ENCODE data around the gene USP5.

Gene USP5

GRCh38 chr12:6843118-6843902 is 8.6 kb upstream of the USP5 start:
- DNase-seq = no peak
- no peaks in the 10 kb centered on the region for H3K9me3 Mint-ChIP-seq

DNA sequence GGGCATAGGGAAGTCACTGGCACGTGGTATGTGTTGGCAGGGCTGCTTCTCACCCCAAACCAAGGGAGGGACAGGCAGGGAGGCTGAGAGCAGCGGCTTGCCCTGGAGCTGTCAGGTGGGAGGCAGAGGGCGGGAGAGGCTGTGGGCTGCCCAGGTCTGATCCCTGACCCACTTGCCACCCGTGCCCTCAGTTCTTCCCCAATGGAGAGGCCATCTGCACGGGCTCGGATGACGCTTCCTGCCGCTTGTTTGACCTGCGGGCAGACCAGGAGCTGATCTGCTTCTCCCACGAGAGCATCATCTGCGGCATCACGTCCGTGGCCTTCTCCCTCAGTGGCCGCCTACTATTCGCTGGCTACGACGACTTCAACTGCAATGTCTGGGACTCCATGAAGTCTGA is 6.6 kb upstream of the USP5 start:
- H3K27me3 Mint-ChIP-seq = no peaks in the 10 kb centered on the region
- H3K36me3 Mint-ChIP-seq (ENCODE audit: low read depth) = peaks cover 34% of the 10 kb centered on the region
- H3K4me1 Mint-ChIP-seq (ENCODE audit: low read depth) = peaks cover 9% of the 10 kb centered on the region
- no peak overlapping the region for H3K27ac Mint-ChIP-seq
- H3K4me3 Mint-ChIP-seq = no peak overlapping the region
- no peaks in the 10 kb centered on the region for H3K9me3 Mint-ChIP-seq
- no peak for DNase-seq

More at GRCh38 chr12:6843118-6843902, 8.6 kb upstream of the USP5 start:
- no peak overlapping the region for H3K4me3 Mint-ChIP-seq
- H3K4me1 Mint-ChIP-seq (ENCODE audit: low read depth) = no peaks in the 10 kb centered on the region
- no peaks in the 10 kb centered on the region for H3K27me3 Mint-ChIP-seq
- H3K36me3 Mint-ChIP-seq (ENCODE audit: low read depth) = peaks cover 20% of the 10 kb centered on the region
- H3K27ac Mint-ChIP-seq = no peak overlapping the region

- peaks cover 39% of the 10 kb centered on the region for H3K36me3 Mint-ChIP-seq (ENCODE audit: low read depth)
- peaks cover 14% of the 10 kb centered on the region for H3K4me1 Mint-ChIP-seq (ENCODE audit: low read depth)
- H3K4me3 Mint-ChIP-seq = no peak overlapping the region
- no peak for DNase-seq
- H3K27me3 Mint-ChIP-seq = no peaks in the 10 kb centered on the region
- H3K9me3 Mint-ChIP-seq = no peaks in the 10 kb centered on the region
- H3K27ac Mint-ChIP-seq = no peak overlapping the region
Measured at GRCh38 chr12:6846316-6846869, 5.6 kb upstream of the USP5 start.

- no peaks in the 10 kb centered on the region for H3K9me3 Mint-ChIP-seq
- no peak overlapping the region for H3K4me3 Mint-ChIP-seq
- H3K36me3 Mint-ChIP-seq (ENCODE audit: low read depth) = peaks cover 47% of the 10 kb centered on the region
- no peaks in the 10 kb centered on the region for H3K27me3 Mint-ChIP-seq
- H3K27ac Mint-ChIP-seq = no peak overlapping the region
- peaks cover 17% of the 10 kb centered on the region for H3K4me1 Mint-ChIP-seq (ENCODE audit: low read depth)
- DNase-seq = no peak
Measured at GRCh38 chr12:6847676-6848075, 4.3 kb upstream of the USP5 start.

DNA sequence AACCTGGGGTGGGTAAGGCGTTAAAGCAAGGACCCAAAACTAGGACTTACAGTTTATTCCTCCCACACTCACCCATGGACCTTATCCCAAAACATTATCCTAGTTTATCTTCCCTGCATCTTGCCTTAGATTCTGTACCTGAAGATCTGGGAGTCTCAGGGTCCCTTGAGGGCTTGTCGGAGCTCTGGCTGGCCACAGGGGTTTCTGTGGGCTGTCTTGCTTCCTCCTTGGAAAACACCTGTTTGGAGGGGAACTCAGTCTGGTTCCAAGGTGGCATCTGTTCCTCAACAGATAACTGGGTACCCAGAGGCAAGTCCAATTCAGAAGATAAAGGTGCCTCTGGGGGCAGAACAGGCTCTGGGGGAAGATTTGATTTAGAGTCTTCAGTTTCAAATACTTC is 2.5 kb upstream of the USP5 start:
- Mint-ChIP-seq H3K27ac (peak overlapping the region; percentile 72), H3K27me3 (no peaks in the 10 kb centered on the region), H3K4me3 (peak overlapping the region; percentile 89), H3K9me3 (no peaks in the 10 kb centered on the region), H3K4me1 (ENCODE audit: low read depth) (peaks cover 32% of the 10 kb centered on the region), H3K36me3 (ENCODE audit: low read depth) (peaks cover 63% of the 10 kb centered on the region)
- no peak for DNase-seq

DNA sequence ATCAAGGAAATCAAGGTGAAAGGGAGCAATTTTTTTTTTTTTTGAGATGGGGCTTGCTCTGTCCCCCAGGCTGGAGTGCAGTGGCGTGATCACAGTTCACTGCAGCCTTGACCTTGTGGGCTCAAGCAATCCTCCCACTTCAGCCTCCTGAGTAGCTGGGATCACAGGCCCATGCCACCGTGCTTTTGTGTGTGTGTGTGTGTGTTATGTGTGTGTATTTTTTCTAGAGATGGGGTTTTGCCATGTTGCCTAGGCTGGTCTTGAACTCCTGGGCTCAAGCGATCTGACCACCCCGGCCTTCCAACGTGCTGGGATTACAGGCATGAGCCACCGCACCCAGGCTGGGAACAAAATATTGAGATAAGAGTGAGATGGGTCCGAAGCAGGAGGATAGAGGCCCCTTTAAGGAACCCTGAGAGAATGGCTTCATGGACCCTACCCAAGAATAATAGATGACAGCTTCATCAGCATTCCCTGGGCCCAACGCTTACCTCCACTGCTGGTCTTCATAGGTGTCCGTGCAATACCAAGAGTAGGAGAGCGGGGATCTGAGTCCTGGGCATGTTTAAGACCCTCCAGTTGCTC is 1.9 kb upstream of the USP5 start:
- H3K27ac Mint-ChIP-seq = peak overlapping the region; percentile 85
- peaks cover 68% of the 10 kb centered on the region for H3K36me3 Mint-ChIP-seq (ENCODE audit: low read depth)

GRCh38 chr12:6850796-6851152 is 1.2 kb upstream of the USP5 start:
- H3K4me3 Mint-ChIP-seq = peak overlapping the region; percentile 89
- H3K4me1 Mint-ChIP-seq (ENCODE audit: low read depth) = peaks cover 38% of the 10 kb centered on the region
- peaks cover 73% of the 10 kb centered on the region for H3K36me3 Mint-ChIP-seq (ENCODE audit: low read depth)
- no peaks in the 10 kb centered on the region for H3K27me3 Mint-ChIP-seq
- no peaks in the 10 kb centered on the region for H3K9me3 Mint-ChIP-seq
- peak overlapping the region; percentile 98 for H3K27ac Mint-ChIP-seq
- no peak for DNase-seq

More for the DNA sequence above, 1.9 kb upstream of the USP5 start:
- no peaks in the 10 kb centered on the region for H3K9me3 Mint-ChIP-seq
- peaks cover 36% of the 10 kb centered on the region for H3K4me1 Mint-ChIP-seq (ENCODE audit: low read depth)
- DNase-seq = no peak
- no peaks in the 10 kb centered on the region for H3K27me3 Mint-ChIP-seq
- H3K4me3 Mint-ChIP-seq = peak overlapping the region; percentile 89

DNA sequence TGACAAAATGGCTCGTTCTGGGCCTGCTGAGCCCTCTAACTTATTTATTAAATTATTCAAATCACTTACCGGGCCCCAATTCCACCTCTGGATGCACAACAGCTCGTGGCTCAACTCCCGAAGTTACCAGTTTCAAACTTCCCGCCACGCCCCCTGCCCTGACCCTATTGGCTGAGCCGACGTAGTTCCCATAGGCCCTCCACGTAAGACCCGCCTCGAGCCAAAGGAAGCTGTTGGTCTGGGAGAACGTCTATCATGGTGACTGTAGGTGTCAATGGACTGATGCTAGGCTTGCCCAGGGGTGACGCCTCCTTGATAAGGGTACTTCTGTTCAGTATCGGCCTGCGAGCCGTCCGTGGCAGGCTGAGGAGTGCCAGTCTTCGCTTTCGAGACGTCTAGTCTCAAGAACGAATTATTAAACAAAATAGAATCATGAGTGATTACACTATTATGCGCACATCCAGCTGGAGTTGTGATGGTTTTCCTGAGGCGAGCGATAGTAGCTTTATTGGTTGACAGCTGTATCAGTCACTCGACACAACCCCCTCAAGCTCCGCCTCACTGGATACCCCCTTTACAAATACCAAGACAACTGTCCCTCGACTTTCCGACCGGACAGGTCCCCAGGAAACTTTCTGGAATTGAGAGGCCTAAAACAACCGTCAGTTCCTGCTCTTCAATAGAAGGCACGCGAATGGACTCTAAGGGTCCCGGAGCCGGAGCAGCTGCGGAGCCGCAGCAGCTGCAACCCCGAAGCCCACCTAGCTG is 613 bp upstream of the USP5 start, which contains the start of gene CDCA3:
Gene CDCA3 (minus strand): TSS at position 134 of the 768 bp plus-strand sequence. CDS start 334 bp downstream, outside the sequence.
- Mint-ChIP-seq H3K27me3 (no peaks in the 10 kb centered on the region), H3K4me1 (ENCODE audit: low read depth) (peaks cover 38% of the 10 kb centered on the region), H3K9me3 (no peaks in the 10 kb centered on the region), H3K36me3 (ENCODE audit: low read depth) (peaks cover 78% of the 10 kb centered on the region), H3K4me3 (peak within 1 kb of the TSS; percentile 89), H3K27ac (peak within 1 kb of the TSS; percentile 98)
- DNase-seq = peak; percentile 89

GRCh38 chr12:6852651-6853354 is 853 bp downstream of the USP5 start:
- peaks cover 38% of the 10 kb centered on the region for H3K4me1 Mint-ChIP-seq (ENCODE audit: low read depth)
- no peaks in the 10 kb centered on the region for H3K9me3 Mint-ChIP-seq
- H3K27me3 Mint-ChIP-seq = no peaks in the 10 kb centered on the region
- peak overlapping the region; percentile 89 for H3K4me3 Mint-ChIP-seq
- DNase-seq = peak; percentile 82
- peak overlapping the region; percentile 98 for H3K27ac Mint-ChIP-seq
- H3K36me3 Mint-ChIP-seq (ENCODE audit: low read depth) = peaks cover 79% of the 10 kb centered on the region

DNA sequence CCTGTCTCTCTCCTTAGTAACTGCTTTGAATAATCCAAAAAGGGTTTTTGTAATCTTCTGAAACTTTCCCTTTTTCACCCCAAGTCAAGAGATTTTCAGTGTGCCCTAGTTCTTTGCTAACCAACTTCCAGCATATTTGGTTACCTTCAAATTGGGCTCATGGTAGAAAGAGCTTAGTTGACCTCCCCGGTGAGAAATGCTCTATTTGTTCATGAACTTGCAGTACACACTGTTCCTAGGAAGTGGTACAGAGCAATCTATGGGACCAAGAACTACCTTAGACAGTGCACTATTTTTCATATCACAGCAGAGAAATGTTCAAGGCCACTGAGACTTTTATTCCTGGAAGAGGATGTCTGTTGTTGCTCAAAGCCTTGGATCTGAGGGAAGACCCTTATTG is 1.7 kb downstream of the USP5 start:
- Mint-ChIP-seq H3K4me3 (peak overlapping the region; percentile 89), H3K27me3 (no peaks in the 10 kb centered on the region), H3K4me1 (ENCODE audit: low read depth) (peaks cover 38% of the 10 kb centered on the region), H3K36me3 (ENCODE audit: low read depth) (peaks cover 82% of the 10 kb centered on the region), H3K27ac (peak overlapping the region; percentile 98), H3K9me3 (no peaks in the 10 kb centered on the region)
- DNase-seq = no peak

DNA sequence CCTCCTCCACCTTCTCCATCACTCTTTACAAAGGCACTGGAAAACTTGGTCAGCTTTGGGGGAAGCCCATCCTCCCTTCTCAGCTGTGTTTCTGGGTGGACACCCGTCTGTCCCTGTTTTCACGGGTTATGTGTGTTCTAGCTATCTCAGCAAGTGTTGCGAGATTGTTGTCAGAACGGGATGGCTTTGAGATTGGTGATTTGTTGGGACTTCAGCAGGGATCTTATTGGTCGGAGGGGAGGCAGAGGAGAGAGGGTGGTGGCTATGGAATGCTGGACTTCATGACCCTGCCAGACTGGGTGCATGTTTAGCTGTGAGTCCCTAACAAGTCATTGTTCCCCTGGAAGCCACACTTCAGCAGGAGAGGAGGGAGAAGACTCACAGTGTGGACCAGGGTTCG is 2.1 kb downstream of the USP5 start:
- no peaks in the 10 kb centered on the region for H3K27me3 Mint-ChIP-seq
- H3K36me3 Mint-ChIP-seq (ENCODE audit: low read depth) = peaks cover 85% of the 10 kb centered on the region

DNA sequence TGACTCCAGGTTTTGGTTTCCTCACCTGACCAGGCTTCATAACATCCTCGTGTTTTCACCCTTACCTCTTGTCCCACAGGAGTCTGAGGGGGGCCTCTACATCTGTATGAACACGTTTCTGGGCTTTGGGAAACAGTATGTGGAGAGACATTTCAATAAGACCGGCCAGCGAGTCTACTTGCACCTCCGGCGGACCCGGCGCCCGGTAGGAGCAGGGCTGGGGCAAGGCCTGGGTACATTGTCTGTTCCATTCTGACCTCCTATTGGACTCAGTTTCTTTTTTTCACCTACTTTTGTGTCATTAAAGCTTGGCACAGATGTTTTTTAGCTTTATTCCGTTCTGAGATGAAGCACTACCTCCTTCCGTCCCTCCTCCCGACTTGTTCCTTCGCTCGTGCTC is 3.4 kb downstream of the USP5 start:
- no peak for DNase-seq
- no peak overlapping the region for H3K4me3 Mint-ChIP-seq
- no peaks in the 10 kb centered on the region for H3K9me3 Mint-ChIP-seq
- no peaks in the 10 kb centered on the region for H3K27me3 Mint-ChIP-seq
- peaks cover 90% of the 10 kb centered on the region for H3K36me3 Mint-ChIP-seq (ENCODE audit: low read depth)
- H3K4me1 Mint-ChIP-seq (ENCODE audit: low read depth) = peaks cover 31% of the 10 kb centered on the region
- peak overlapping the region; percentile 98 for H3K27ac Mint-ChIP-seq

More for the DNA sequence above, 2.1 kb downstream of the USP5 start:
- Mint-ChIP-seq H3K4me1 (ENCODE audit: low read depth) (peaks cover 38% of the 10 kb centered on the region), H3K9me3 (no peaks in the 10 kb centered on the region), H3K27ac (peak overlapping the region; percentile 98), H3K4me3 (peak overlapping the region; percentile 89)
- DNase-seq = no peak

DNA sequence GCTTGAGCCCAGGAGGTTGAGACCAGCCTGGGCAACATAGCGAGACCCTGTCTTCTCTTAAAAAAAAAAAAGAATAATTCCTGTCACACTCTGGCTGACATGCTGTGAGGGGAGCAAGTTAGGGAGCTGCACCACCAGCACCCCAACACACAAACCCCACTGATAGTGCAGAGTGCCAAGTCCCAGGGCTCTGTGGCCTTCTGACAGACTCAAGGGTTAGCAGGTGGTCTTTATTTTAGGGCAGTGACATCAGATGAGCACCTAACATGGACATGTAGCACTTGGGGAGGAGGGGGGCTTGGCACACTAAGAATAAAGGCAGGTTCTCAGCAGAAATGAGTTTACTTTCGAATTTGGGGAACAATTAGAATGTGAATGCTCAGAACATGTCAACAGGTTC is 6.8 kb downstream of the USP5 start:
- peaks cover 99% of the 10 kb centered on the region for H3K36me3 Mint-ChIP-seq (ENCODE audit: low read depth)
- H3K9me3 Mint-ChIP-seq = no peaks in the 10 kb centered on the region
- no peak overlapping the region for H3K27ac Mint-ChIP-seq
- H3K27me3 Mint-ChIP-seq = no peaks in the 10 kb centered on the region
- H3K4me3 Mint-ChIP-seq = no peak overlapping the region
- no peak for DNase-seq
- peaks cover 12% of the 10 kb centered on the region for H3K4me1 Mint-ChIP-seq (ENCODE audit: low read depth)

DNA sequence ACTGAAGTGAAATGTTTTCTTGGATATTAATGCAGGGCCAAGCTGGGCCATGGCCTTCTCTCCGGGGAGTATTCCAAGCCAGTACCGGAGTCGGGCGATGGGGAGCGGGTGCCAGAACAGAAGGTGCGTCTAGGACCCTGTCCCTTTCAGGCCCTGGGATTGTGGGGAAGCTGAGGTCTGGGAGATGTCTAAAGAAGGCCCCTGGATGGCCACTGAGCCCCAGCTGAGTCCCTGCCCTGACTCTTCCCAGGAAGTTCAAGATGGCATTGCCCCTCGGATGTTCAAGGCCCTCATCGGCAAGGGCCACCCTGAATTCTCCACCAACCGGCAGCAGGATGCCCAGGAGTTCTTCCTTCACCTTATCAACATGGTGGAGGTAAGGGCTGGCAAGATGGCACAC is 8.2 kb downstream of the USP5 start:
- no peaks in the 10 kb centered on the region for H3K27me3 Mint-ChIP-seq
- peaks cover 2% of the 10 kb centered on the region for H3K4me1 Mint-ChIP-seq (ENCODE audit: low read depth)
- H3K36me3 Mint-ChIP-seq (ENCODE audit: low read depth) = peaks cover 99% of the 10 kb centered on the region

More for the DNA sequence above, 8.2 kb downstream of the USP5 start:
- no peak for DNase-seq
- no peak overlapping the region for H3K4me3 Mint-ChIP-seq
- no peaks in the 10 kb centered on the region for H3K9me3 Mint-ChIP-seq
- H3K27ac Mint-ChIP-seq = no peak overlapping the region
